UCSD-AML1 (cell line): ENCODE results near the gene TP53I3.
A peak's percentile ranks its signal among the peaks of the same experiment; 100 is the strongest.
"Not testable (repeated sequence)": the region's sequence is repeated elsewhere in the genome, so short reads cannot be mapped to it uniquely, and the experiment has no call there.

Experiments
- DNase-seq: peaks from one replicate; lab custom pipeline; 2025; ENCODE audit not compliant: unreplicated experiment; lab: John Stamatoyannopoulos, UW

Gene TP53I3

GRCh38 chr2:24100732-24101131, 16.1 kb upstream of the TP53I3 start:
- not testable (repeated sequence) for DNase-seq

DNA sequence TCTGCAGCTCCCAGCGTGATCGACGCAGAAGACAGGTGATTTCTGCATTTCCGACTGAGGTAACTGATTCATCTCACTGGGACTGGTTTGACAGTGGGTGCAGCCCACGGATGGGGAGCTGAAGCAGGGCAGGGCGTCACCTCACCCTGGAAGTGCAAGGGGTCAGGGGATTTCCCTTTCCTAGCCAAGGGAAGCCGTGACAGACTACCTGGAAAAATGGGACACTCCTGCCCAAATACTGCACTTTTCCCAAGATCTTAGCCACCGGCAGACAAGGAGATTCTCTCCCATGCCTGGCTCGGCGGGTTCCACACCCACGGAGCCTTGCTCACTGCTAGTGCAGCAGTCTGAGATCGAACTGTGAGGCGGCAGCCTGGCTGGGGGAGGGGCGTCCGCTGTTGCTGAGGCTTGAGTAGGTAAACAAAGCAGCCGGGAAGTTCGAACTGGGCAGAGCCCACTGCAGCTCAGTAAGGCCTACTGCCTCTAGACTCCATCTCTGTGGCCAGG, 10.6 kb upstream of the TP53I3 start:
- not testable (repeated sequence) for DNase-seq

- DNase-seq = not testable (repeated sequence)
These were observed 8.6 kb upstream of the TP53I3 start for GRCh38 chr2:24093270-24093669.

DNA sequence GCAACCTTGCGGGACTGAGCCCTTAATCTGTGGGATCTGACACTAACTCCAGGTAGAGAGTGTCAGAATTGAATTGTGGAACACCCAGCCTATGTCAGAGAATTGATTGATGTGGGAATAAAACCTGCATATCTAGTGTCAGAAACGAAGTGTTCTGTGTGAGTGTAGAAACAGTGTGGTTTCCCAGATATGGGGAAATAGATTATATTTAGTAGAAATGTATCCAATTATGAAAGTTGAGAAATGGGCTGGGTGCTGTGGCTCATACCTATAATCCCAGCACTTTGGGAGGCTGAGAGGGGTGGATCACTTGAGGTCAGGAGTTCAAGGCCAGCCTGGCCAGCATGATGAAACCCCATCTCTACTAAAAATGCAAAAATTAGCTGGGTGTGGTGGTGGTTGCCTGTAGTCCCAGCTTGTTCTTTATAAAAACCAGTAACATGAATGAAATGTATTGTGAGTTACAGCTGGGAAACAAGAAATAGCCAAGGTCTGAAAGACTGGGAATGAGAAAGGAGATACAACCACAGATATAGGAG, 4.3 kb upstream of the TP53I3 start:
- DNase-seq = no peak

- DNase-seq = no peak
These were observed 2.4 kb upstream of the TP53I3 start for GRCh38 chr2:24087032-24087431.

- DNase-seq = no peak
These were observed 1.6 kb upstream of the TP53I3 start for GRCh38 chr2:24086241-24086640.

DNA sequence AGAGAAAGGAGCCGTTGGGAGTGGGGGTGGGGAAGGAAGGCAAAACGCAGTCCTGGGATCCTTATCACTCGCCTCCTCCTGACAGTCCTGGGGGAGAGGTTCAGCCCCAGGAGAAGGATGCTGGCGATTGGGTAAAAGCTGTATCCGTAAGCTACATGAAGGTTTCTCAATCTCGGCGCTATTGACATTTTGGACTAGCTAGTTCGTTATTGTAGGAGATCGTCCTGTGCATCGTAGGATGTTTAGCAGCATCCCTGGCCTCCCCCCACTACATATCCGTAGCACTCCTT, 511 bp upstream of the TP53I3 start:
- DNase-seq = no peak

- peak; percentile 89 for DNase-seq
These were observed 858 bp downstream of the TP53I3 start for GRCh38 chr2:24083567-24084385.

DNA sequence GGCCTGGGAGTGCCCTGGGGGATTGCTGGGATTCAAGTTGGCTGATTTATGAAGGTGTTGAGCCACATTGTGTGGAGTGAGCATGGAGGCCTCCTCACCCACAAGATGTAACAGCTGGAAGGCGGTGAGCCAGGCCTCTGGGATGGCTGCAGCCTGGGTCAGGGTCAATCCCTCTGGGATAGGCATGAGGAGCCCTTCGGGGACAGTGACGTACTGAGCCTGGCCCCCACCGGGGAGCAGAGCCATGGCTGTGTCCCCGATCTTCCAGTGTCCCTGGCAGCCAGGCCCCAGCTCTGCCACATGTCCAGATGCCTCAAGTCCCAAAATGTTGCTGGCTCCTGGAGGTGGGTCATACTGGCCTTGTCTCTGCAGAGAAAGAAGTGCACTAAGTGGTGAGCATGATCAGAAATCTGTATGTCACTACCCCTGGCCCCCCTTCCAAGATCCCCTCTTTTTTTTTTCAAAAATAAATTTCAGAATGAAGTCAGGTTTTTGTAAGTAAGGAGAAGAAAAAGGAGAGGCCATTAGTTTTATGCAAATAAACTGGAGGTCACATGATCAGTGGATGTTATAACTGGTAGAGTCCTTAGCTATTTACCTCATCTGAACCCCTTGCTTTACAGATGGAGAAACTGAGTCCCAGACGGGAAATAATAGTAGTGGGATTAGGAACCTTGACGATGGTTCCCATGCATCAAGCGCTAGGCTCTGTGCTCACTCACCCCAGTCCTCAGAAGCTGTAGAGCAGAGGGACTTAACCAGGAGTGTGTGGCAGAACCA, 1.7 kb downstream of the TP53I3 start:
- DNase-seq = no peak

DNA sequence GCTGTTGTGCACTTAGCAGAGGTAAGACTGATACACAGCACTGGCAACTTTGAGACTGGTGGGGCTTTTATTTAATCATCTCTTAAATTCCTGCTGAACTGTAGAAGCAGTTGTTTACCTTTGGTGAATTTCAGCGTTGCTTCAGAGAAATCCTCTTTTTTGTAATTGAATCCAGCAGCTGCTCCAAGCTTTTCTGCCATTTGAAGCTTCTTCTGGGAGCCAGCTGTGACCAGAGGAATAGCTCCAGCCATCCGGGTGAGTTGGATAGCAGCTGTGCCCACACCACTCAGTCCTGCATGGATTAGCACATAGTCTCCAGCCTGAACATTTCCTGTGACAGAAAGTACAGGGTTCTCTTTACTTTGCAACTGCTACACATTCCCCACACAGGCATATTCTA, 3.9 kb downstream of the TP53I3 start:
- DNase-seq = no peak

DNA sequence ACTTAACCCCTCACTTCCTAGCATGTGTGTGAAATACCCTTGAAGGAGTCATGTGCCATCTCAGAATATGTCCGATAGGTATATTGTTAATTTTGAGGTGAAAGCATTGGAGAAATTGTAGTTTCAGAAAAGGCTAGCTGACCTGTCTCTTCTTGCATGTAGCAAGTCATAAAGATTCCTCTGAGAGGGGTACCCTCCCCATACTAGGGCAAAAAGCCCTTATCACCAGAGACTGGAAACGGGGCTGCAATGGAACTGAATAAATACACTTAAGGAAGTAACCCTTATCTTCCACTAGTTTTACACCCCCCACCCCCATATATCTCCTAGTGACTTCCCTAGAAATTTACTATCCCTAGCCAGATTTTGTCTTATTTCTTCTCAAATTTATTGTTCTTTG, 6.8 kb downstream of the TP53I3 start:
- no peak for DNase-seq

- no peak for DNase-seq
These were observed 7.1 kb downstream of the TP53I3 start for GRCh38 chr2:24077535-24077877.

DNA sequence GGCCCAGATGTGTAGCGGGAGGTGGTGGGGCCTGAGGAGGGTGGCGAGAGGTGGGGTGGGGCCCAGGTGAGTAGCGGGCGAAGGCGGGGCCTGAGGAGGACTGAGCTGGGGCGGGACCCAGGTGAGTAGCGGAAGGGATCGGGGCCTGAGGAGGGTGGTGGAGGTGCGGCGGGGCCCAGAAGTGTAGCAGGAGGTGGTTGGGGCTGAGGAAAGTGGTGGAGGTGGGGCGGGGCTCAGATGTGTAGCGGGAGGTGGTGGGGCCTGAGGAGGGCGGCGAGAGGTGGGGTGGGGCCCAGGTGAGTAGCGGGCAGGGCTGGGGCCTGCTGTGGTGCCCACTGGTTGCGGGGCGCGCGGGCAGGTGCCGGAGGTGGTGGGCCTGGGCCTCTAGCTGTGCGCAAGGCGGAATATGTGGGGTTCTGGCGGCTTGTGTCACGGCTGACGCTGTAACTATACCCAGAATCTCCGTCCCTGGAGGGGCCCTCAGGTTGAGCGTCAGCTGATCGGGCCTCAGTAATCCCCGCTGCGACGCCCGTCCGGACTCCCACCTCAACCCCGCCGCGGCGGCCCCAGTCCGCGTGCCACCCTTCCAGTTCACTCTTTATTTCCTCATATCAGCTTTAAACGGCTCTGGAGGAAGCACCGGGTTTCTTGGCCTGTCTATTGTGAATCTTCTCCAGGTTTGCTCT, 7.6 kb downstream of the TP53I3 start:
- DNase-seq = no peak

- peak; percentile 100 for DNase-seq
These were observed 8.5 kb downstream of the TP53I3 start, which contains the start of gene SF3B6 for GRCh38 chr2:24075915-24076848. TSS of gene SF3B6 (minus strand) at chr2:24076326. CDS start at chr2:24076229, 97 bp downstream.

DNA sequence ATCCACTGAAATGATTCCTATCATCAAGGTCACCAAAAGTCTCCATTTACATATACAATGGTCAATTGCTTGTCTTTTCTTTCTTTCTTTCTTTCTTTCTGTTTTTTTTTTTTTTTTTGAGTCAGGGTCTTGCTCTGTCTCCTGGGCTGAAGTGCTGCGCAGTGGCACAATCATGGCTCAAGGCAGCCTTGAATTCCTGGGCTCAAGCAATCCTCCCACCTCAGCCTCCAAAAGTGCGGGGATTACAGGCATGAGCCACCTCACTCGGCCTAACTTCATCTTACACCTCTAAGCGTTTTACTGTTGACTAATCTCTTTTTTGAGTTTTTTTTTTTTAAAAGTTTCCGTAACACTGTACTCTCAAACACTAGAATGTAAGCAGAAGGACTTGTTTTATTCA, 9.4 kb downstream of the TP53I3 start:
- DNase-seq = no peak

DNA sequence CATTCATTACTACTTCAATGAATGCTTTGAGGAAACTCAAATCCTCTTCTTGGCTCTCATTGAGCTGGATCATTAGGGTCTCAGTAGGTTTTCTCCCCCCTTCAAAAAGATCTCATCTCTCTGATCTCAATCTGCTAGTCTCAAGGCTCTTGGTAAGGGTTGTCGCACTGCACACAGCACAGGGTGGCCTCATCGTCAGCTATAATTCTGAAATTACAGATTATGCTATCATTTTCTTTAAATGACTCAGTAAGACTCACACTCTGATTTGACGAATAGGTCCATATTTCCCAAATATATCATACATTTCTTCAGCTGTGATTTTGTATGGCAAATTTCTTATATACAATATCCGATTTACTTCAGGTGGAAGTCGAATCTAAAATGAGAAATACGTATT, 10.8 kb downstream of the TP53I3 start:
- no peak for DNase-seq

- no peak for DNase-seq
These were observed 12.4 kb downstream of the TP53I3 start for GRCh38 chr2:24072259-24072658.

DNA sequence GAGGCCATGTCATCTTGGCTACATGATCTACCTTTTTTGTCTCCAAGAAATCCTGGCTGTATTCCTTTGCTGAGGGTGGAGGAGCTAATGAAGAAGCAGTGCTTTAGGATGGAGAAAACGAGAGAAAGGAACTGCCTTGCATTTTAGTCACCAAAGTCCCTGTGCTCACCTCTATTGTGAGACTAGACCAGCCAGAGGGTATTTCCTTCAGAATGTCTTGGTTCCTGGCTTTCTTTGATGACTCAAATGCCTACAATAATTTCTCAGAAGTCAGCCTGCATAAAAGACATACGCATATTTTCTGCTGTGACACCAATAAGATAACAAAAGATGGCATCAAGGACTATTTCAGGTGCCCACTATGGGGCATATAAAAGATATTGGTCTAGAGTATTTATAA, 19.3 kb downstream of the TP53I3 start:
- DNase-seq = no peak

DNA sequence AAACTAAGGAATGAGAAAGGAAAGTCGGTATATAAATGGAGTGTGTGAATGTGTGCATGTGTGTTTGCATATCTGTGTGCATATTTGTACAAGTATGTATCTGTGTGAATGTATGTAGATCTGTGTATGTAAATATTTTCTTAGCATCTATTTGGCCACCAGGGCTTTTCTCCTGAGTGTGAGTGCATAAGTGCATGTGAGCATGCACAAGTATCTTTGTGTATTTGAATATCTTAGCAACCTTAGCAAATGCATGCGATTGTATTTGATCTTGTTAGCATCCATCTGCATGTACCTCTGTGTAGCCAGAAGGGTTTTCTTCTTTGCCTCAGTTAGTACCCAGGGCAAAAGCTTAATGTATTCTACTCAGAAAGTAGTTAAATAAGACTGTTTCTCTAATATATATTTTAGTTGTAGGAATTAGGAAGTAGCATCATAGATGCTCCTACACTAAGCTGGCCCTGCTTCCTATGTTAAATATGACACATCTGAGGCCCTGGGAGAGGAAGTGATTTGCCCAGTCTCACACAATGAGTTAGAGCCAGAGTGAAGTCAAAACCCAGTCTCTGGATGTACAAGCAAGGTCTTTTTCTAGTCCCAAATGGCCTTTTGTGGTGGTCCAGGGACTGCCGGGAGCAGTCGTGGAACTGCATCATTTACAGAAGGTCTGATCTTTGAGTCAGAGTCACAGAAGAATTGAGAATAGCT, 25.9 kb downstream of the TP53I3 start:
- no peak for DNase-seq

DNA sequence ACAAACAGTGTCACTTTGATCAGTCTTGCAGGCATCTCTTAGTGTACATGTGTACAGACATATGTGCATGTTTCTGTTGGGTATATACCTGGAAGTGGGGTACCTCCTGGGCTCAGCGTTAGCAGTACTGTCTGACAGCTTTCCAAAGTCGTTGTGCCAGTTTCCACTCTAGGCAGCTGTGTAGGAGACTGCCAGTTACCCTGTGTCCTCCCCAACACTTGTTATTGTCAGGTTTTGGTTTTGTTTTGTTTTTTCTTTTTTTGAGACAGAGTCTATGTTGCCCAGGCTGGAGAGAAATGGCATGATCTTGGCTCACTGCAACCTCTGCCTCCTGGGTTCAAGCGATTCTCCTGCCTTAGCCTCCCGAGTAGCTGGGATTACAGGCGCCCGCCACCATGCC, 28.9 kb downstream of the TP53I3 start:
- DNase-seq = no peak
